DOHH2 (cell line): ENCODE results near the gene SFI1.

ENCODE experiments used
- H3F3A ChIP-seq: fragments of 200-600 bp; sonication (generic), shearing (Covaris generic); 2 replicates; pipeline ENCODE4 v1.6.0; 2016; ENCODE audit warnings: antibody characterized with exemption, mild to moderate bottlenecking; ENCODE audit not compliant: control insufficient read depth, insufficient read depth
- H3K27ac ChIP-seq: fragments of 200-600 bp; sonication (generic); 2 replicates; pipeline ENCODE4 v1.5.1; 2014; ENCODE audit warnings: low read depth, mild to moderate bottlenecking, low read length, moderate library complexity
- H3K27me3 ChIP-seq: fragments of 200-600 bp; sonication (generic); 2 replicates; pipeline ENCODE4 v1.6.1; 2014; ENCODE audit warnings: mild to moderate bottlenecking, low read length, mixed read lengths; ENCODE audit not compliant: control insufficient read depth
- H3K36me3 ChIP-seq: fragments of 200-600 bp; sonication (generic); 2 replicates; pipeline ENCODE4 v1.6.1; 2014; ENCODE audit warnings: mild to moderate bottlenecking, low read length, moderate library complexity, mixed read lengths; ENCODE audit not compliant: control insufficient read depth
- H3K4me1 ChIP-seq: fragments of 200-600 bp; sonication (generic); 2 replicates; pipeline ENCODE4 v1.6.1; 2014; ENCODE audit warnings: mild to moderate bottlenecking, low read length, mixed read lengths; ENCODE audit not compliant: control insufficient read depth
- H3K4me2 ChIP-seq: fragments of 200-600 bp; sonication (generic); 2 replicates; pipeline ENCODE4 v1.6.0; 2014; ENCODE audit warnings: mild to moderate bottlenecking, low read length, moderate library complexity
- H3K4me3 ChIP-seq: fragments of 200-600 bp; sonication (generic); 2 replicates; pipeline ENCODE4 v1.5.1; 2014; ENCODE audit warnings: mild to moderate bottlenecking, low read length, mixed read lengths
- H3K79me2 ChIP-seq: fragments of 200-600 bp; sonication (generic); 2 replicates; pipeline ENCODE4 v1.6.1; 2014; ENCODE audit warnings: mild to moderate bottlenecking, low read length, mixed read lengths; ENCODE audit not compliant: control insufficient read depth
- H3K9me2 ChIP-seq: fragments of 200-600 bp; sonication (generic); replicated peaks from 2 replicates; pipeline ENCODE4 v1.6.1; 2014; ENCODE audit warnings: mild to moderate bottlenecking, low read length, mixed read lengths; ENCODE audit not compliant: control insufficient read depth
- H3K9me3 ChIP-seq: fragments of 200-600 bp; sonication (generic); 2 replicates; pipeline ENCODE4 v1.6.1; 2014; ENCODE audit warnings: antibody characterized with exemption, low read length, mixed read lengths; ENCODE audit not compliant: control insufficient read depth, insufficient read depth
- H4K20me1 ChIP-seq: fragments of 200-600 bp; sonication (generic); 2 replicates; pipeline ENCODE4 v1.6.0; 2014; ENCODE audit warnings: low read depth, mild to moderate bottlenecking, antibody characterized with exemption, low read length, moderate library complexity; ENCODE audit not compliant: control insufficient read depth, insufficient read depth
- EZH2phosphoT487 ChIP-seq: fragments of 200-600 bp; sonication (generic); IDR thresholded peaks from 2 replicates; pipeline ENCODE4 v1.6.1; 2017; ENCODE audit warnings: borderline replicate concordance, mild to moderate bottlenecking, antibody characterized with exemption, low read length, moderate library complexity, mixed read lengths
- TF ChIP-seq, protein P1 (sequence below): fragments of 200-600 bp; sonication (generic); IDR thresholded peaks from one replicate; pipeline ENCODE4 v1.5.1; 2014; ENCODE audit warnings: antibody characterized with exemption, mild to moderate bottlenecking, low read depth, low read length; ENCODE audit not compliant: poor library complexity, severe bottlenecking

SFI1 gene

DNA sequence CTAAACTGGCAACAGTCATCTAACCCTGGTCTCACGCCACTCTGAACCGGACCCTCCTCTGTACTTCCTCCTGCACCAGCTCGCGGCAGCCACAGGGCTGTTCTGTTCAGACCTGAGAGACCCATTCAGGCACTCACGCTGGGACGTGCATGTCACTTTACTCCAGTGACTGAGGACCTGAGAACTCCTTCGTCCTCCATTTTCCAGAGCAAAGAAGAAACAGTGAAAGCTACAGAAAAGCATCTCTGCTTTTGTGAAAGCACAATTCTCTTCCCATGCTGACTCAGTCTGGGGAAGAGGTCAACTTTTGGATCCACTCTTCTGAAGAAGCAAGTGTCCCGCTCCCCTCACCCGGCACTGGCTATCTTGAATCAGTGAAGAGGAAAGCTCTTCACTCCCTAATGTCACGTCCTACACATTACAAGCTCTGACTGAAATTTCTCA lies 141.1 kb downstream of the SFI1 start:
- Histone ChIP-seq H3F3A (peaks cover 11% of the 10 kb centered on the region), H3K9me3 (no peaks in the 10 kb centered on the region), H3K4me2 (peak overlapping the region; percentile 77), H3K36me3 (peaks cover 12% of the 10 kb centered on the region), H4K20me1 (no peaks in the 10 kb centered on the region), H3K9me2 (no peaks in the 10 kb centered on the region), H3K79me2 (peaks cover 81% of the 10 kb centered on the region), H3K27ac (peak overlapping the region; percentile 76), H3K4me3 (peak overlapping the region; percentile 72), H3K4me1 (peaks cover 81% of the 10 kb centered on the region), H3K27me3 (no peaks in the 10 kb centered on the region)
- TF ChIP-seq, protein P1, sequence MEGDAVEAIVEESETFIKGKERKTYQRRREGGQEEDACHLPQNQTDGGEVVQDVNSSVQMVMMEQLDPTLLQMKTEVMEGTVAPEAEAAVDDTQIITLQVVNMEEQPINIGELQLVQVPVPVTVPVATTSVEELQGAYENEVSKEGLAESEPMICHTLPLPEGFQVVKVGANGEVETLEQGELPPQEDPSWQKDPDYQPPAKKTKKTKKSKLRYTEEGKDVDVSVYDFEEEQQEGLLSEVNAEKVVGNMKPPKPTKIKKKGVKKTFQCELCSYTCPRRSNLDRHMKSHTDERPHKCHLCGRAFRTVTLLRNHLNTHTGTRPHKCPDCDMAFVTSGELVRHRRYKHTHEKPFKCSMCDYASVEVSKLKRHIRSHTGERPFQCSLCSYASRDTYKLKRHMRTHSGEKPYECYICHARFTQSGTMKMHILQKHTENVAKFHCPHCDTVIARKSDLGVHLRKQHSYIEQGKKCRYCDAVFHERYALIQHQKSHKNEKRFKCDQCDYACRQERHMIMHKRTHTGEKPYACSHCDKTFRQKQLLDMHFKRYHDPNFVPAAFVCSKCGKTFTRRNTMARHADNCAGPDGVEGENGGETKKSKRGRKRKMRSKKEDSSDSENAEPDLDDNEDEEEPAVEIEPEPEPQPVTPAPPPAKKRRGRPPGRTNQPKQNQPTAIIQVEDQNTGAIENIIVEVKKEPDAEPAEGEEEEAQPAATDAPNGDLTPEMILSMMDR = peak; percentile 26
- TF ChIP-seq EZH2phosphoT487 = no peak

DNA sequence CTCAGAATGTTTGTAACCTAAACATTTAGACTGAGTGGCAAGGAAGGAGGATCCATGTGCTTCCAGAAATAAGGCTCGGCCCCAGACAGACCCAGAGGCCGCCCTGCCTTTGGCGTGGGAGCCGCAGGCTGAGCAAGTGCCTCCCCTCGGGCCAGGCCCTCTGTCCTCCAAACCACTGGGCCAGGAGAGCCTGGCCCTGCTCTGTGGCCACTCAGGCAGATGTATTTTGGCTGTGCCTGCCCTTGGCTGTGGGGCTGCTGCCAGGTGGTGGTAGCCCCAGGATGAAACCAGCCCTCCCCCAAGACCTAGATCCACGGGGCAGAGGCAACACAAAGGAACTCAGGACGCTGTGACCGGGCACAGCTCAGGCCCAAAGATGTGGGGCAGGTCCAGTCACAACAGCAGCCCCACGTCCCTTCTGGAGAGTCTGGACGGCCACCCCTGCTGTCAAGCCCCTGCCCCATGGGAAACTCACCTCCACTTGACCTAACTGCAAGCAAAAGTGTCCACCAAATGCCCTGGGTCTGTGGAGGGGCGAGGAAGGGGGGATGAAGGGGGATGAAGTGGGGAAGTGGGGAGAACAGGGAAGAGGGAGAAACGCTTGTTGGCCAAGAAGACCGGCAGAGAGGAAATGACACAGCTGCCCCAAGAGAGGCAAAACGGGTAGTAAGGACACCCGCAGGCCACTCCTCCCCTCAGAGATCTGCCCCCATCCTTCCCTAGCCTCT lies 141.7 kb downstream of the SFI1 start:
- Histone ChIP-seq H3K36me3 (peaks cover 6% of the 10 kb centered on the region; the same call in 1 of the 2 replicates), H3K9me3 (no peaks in the 10 kb centered on the region), H3K4me2 (peak overlapping the region; percentile 77), H3K4me1 (peaks cover 75% of the 10 kb centered on the region), H3K9me2 (no peaks in the 10 kb centered on the region), H3K27ac (peak overlapping the region; percentile 76), H3K27me3 (no peaks in the 10 kb centered on the region), H3K79me2 (peaks cover 76% of the 10 kb centered on the region), H4K20me1 (no peaks in the 10 kb centered on the region), H3F3A (peaks cover 7% of the 10 kb centered on the region), H3K4me3 (peak overlapping the region; percentile 72)
- no peak for TF ChIP-seq EZH2phosphoT487
- TF ChIP-seq, protein P1 = no peak

DNA sequence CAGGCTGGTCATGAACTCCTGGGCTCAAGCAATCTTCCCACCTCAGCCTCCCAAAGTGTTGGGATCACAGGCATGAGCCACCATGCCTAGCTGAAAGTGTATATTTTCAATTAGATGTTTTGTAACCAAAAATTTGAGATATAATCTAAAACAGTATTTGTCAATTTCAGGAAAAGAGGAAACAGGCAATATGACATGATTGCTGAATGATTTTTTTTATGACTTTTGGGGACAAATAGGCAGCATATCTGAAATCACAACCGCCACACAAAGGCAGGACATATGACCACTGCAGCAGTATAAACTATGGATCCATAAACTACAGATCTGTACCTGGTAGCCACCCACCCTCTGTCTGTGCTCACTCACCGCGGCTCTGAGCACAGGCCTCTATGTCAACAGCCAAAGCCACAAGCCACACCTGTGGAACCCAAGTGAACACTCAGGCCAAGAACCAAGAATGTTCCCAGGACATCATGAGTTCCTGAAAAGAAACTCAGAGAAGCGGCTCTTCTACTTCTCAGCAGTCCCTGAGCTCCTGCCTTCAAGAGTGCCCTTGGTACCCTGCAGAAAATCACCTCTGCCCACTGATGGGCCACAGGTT lies 143.2 kb downstream of the SFI1 start:
- Histone ChIP-seq H3K27ac (peak overlapping the region; percentile 5; the same call in 1 of the 2 replicates), H3K4me1 (peaks cover 60% of the 10 kb centered on the region), H4K20me1 (no peaks in the 10 kb centered on the region), H3K36me3 (peaks cover 4% of the 10 kb centered on the region; the same call in 1 of the 2 replicates), H3F3A (peaks cover 7% of the 10 kb centered on the region), H3K79me2 (peaks cover 63% of the 10 kb centered on the region), H3K27me3 (no peaks in the 10 kb centered on the region), H3K9me2 (no peaks in the 10 kb centered on the region), H3K9me3 (no peaks in the 10 kb centered on the region), H3K4me3 (peak overlapping the region; percentile 72; the same call in 1 of the 2 replicates), H3K4me2 (peak overlapping the region; percentile 77)
- TF ChIP-seq, protein P1 = no peak
- no peak for TF ChIP-seq EZH2phosphoT487
